GM12864 (cell line): ENCODE results near the gene ST6GALNAC3.
"Not testable (repeated sequence)": the region's sequence is repeated elsewhere in the genome, so short reads cannot be mapped to it uniquely, and the experiment has no call there.

ENCODE experiments used
- DNase-seq: peaks from one replicate; pipeline ENCODE4 v3.0.0-alpha.2; 2011; ENCODE audit warnings: low read depth
- H3K4me3 ChIP-seq: 2 replicates; pipeline ENCODE4 v1.5.1; 2011; ENCODE audit warnings: mild to moderate bottlenecking, low read depth, low read length, control low read depth
- TF ChIP-seq, protein P1 (sequence below): IDR thresholded peaks from 2 replicates; pipeline ENCODE4 v1.5.1; 2011; ENCODE audit warnings: low read depth, mild to moderate bottlenecking, moderate library complexity, low read length, control low read depth, inconsistent platforms; ENCODE audit errors: missing control alignments

The ST6GALNAC3 gene

DNA sequence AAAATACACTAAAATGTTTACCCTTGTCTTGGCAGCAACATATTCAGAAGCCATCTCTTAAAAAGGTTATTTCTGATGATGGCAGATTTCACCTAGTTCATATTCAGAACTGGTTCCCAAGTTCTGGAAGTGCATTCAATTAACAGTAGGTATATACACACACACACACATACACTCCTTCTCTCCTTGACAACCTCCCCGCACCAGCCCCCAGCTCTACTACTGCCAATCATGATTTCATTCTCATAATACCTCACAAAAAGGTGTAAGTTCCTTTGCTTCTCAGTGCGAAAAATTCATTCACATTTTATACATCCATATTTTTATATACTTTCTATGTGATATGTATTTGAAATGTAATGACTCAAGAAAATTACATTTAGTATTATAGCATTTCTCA lies 564.6 kb downstream of the ST6GALNAC3 start:
- TF ChIP-seq, protein P1, sequence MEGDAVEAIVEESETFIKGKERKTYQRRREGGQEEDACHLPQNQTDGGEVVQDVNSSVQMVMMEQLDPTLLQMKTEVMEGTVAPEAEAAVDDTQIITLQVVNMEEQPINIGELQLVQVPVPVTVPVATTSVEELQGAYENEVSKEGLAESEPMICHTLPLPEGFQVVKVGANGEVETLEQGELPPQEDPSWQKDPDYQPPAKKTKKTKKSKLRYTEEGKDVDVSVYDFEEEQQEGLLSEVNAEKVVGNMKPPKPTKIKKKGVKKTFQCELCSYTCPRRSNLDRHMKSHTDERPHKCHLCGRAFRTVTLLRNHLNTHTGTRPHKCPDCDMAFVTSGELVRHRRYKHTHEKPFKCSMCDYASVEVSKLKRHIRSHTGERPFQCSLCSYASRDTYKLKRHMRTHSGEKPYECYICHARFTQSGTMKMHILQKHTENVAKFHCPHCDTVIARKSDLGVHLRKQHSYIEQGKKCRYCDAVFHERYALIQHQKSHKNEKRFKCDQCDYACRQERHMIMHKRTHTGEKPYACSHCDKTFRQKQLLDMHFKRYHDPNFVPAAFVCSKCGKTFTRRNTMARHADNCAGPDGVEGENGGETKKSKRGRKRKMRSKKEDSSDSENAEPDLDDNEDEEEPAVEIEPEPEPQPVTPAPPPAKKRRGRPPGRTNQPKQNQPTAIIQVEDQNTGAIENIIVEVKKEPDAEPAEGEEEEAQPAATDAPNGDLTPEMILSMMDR: no peak
- no peak for DNase-seq
- no peak overlapping the region for H3K4me3 ChIP-seq

DNA sequence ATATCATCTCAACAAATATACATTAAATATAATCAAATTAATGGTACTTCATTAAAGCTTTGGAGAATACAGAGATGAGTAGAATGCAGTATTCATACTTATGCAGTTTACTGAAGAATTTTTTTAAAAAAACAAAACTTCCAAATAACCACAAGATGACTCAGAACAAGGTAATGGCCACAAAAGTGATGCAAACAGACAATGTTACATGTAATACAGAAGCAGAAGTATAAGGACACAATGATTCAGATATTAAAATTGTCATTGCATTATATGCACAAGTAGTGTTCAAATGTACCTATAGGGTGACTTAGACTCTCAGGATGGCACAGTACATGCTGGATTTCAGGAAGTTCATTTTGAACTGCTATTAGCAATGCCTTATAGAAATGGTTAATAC lies 565.5 kb downstream of the ST6GALNAC3 start:
- no peak for DNase-seq
- TF ChIP-seq, protein P1: no peak
- no peak overlapping the region for H3K4me3 ChIP-seq

DNA sequence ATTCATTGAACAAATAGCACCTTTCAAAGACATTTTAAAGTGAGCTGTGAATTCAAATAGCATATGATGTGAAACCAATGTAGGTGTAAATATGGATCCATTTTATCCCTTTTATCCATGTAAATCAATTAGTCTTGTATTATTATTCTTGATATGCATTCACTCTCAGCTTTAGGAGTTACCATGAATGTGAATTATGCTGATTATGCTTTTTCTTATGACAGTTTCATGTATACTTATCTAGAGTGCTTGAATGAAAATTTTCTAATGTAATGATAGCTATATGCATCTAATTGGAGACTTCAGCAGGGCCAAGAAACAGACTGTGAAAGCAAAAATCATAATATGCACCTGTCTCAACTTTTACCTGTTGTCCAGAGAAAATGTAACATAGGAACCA lies 566.2 kb downstream of the ST6GALNAC3 start:
- no peak for DNase-seq
- TF ChIP-seq, protein P1: no peak
- no peak overlapping the region for H3K4me3 ChIP-seq

DNA sequence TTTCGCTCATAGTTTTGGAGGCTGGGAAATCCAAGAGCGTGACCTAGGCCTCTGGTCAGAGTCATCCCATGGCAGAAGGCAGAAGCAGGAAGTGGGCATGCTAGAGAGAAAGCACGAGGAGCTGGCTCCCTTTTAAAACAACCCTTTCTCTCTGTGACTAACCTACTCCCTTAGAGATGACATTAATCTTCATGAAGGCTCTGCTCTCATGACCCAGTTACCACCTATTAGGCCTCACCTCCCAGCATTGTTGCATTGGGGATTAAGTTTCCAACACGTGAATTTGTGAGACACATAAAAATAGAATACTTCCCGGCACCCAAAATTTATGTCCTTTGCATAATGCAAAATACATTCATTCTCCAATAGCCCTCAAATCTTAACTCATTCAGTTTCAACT lies 569.6 kb downstream of the ST6GALNAC3 start:
- no peak overlapping the region for H3K4me3 ChIP-seq
- TF ChIP-seq, protein P1: no peak
- DNase-seq: no peak

DNA sequence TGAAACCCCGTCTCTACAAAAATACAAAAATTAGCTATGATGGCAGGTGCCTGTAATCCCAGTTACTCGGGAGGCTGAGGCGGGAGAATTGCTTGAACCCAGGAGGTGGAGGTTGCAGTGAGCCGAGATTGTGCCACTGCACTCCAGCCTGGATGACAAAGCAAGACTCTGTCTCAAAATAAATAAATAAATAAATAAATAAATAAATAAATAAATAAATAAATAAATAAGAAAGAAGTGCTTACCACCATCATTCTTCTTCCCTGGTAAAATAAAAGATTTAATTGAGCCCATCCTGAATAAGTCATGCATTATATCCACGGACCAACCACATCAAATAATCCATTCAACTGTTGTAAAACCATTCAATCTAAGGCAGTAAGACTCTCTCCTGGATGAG lies 578.3 kb downstream of the ST6GALNAC3 start:
- not testable (repeated sequence) for DNase-seq, H3K4me3 ChIP-seq

DNA sequence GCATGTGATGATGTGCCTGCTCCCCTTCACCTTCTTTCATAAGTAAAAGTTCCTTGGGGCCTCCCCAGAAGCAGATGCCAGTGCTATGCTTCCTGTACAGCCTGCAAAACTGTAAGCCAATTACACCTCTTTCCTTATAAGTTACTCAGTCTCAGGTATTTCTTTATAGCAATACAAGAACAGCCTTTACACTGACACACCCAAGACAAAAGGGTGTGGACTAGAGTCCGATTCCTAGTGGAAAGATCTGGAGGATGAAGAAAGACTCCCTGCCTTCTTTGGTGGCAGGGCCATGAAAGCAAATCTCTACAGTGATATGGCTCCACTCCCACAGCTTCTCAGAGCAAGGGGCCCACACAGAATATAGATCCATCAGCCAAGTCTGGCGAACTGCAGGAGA lies 583.1 kb downstream of the ST6GALNAC3 start:
- DNase-seq: no peak
- TF ChIP-seq, protein P1: no peak
- no peak overlapping the region for H3K4me3 ChIP-seq

DNA sequence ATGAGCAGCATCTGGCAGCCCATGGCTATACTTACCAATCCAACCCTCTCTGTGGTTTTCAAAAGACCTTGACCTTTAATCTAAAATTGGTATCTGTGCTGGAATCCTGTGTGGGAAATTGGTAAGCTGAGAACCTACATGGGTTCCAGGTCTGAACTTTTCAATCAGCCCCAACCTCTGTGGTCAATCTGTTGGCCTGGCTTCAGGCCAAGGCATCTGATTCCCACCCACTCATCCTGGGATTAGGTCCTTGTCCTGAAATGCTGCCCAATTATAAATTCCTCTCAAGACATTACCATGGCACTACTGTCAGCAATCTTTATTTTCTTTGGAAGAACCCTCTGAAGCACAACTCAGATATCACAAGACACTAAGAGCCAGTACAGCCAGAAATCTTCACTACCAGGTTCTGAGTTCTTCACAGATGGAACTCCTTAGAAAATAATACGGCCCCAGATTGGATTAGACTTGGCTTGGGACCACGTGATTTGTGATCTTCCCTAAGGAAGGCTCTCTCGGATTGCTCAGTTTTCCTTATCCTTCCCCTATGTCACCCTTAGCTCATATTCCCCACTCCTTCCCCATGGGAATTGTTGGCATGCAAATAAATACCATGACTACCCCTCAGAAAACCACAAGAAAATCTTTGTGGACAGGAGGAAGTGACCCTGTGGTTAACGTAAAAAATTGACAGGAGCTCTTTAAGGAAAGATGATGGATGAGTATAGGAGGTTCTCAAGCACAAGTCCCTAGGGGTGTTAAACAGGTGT lies 584.8 kb downstream of the ST6GALNAC3 start:
- H3K4me3 ChIP-seq: no peak overlapping the region
- TF ChIP-seq, protein P1: no peak
- DNase-seq: no peak
